Skin of body (tissue), 2 donors: ENCODE data around the gene GCSAM. TPM values are rescaled to one million over a fixed set of nuclear protein-coding genes. Genes with fewer than 3 reads are reported as not detected.
A peak's percentile ranks its signal among the peaks of the same experiment; 100 is the strongest.

Experiments used
- DNase-seq: peaks from one replicate; lab custom pipeline; 2025; lab: John Stamatoyannopoulos, UW
- total RNA-seq: library from RNA; depleted of rRNA; stranded (reverse); fragments of >200 nt; gene quantifications from one replicate; pipeline ENCODE4 v1.2.3, GENCODE V29; 2014

Gene GCSAM
- total RNA-seq, 1 donor from 2014 or later: 1.2 TPM

- no peak for DNase-seq
Measured at GRCh38 chr3:112109322-112109721, 23.7 kb downstream of the GCSAM start.

- DNase-seq: no peak
Measured at GRCh38 chr3:112104774-112105173, 28.3 kb downstream of the GCSAM start.

GRCh38 chr3:112101916-112102315 lies 31.1 kb downstream of the GCSAM start:
- DNase-seq: no peak

GRCh38 chr3:112097378-112097777 lies 35.7 kb downstream of the GCSAM start:
- DNase-seq: no peak

GRCh38 chr3:112096176-112096575 lies 36.9 kb downstream of the GCSAM start:
- DNase-seq: no peak

- DNase-seq: no peak
Measured at GRCh38 chr3:112095731-112096130, 37.3 kb downstream of the GCSAM start.

GRCh38 chr3:112093180-112093522 lies 39.9 kb downstream of the GCSAM start:
- no peak for DNase-seq

GRCh38 chr3:112092496-112093179 lies 40.4 kb downstream of the GCSAM start:
- DNase-seq: no peak

- no peak for DNase-seq
Measured at GRCh38 chr3:112090887-112091586, 42.0 kb downstream of the GCSAM start.

- no peak for DNase-seq
Measured at GRCh38 chr3:112089956-112090886, 42.8 kb downstream of the GCSAM start.

- no peak for DNase-seq
Measured at GRCh38 chr3:112088944-112089343, 44.1 kb downstream of the GCSAM start.

GRCh38 chr3:112087746-112088145 lies 45.3 kb downstream of the GCSAM start:
- no peak for DNase-seq

GRCh38 chr3:112086875-112087524 lies 46.0 kb downstream of the GCSAM start:
- no peak for DNase-seq

- peak; percentile 31 for DNase-seq
Measured at GRCh38 chr3:112086076-112086854, 46.8 kb downstream of the GCSAM start, which contains the start of gene C3orf52. C3orf52 (plus strand) TSS chr3:112086389; CDS start chr3:112086408, 19 bp downstream.

- DNase-seq: no peak
Measured at GRCh38 chr3:112085735-112086075, 47.3 kb downstream of the GCSAM start.

GRCh38 chr3:112084980-112085705 lies 47.9 kb downstream of the GCSAM start:
- no peak for DNase-seq

GRCh38 chr3:112083239-112083638 lies 49.8 kb downstream of the GCSAM start:
- DNase-seq: no peak

GRCh38 chr3:112078125-112079083 lies 54.6 kb downstream of the GCSAM start:
- DNase-seq: no peak
